Heart right ventricle (tissue), 16 donors: ENCODE data around the gene KRTAP1-4. TPM values are rescaled to one million over a fixed set of nuclear protein-coding genes. Genes with fewer than 3 reads are reported as not detected.
"Not testable (repeated sequence)": the region's sequence is repeated elsewhere in the genome, so short reads cannot be mapped to it uniquely, and the experiment has no call there.

ENCODE experiments used
- ATAC-seq, 8 donors: fragments of 200-7000 bp; cut with Tn5 transposase; one replicate each; pipeline ENCODE4 v1.9.1; 2020; ENCODE audit warnings: mild to moderate bottlenecking in 8 of 8, moderate library complexity in 8 of 8, moderate number of reproducible peaks in 1 of 8
- DNase-seq, 2 donors: peaks; one replicate each; pipeline ENCODE4 v3.0.0-alpha.2; 2020
- H3K27ac ChIP-seq, 10 donors: fragments of 200-600 bp; sonication (generic) in 2 of 10; one replicate each; pipeline versions ENCODE4 v1.5.0 to v1.8.0; 2020 to 2022; ENCODE audit warnings: mild to moderate bottlenecking in 3 of 10
- H3K27me3 ChIP-seq, 7 donors: fragments of 200-600 bp; one replicate each; pipeline ENCODE4 v1.8.0; 2021 to 2022; ENCODE audit warnings: mild to moderate bottlenecking in 2 of 7
- H3K36me3 ChIP-seq, 9 donors: fragments of 200-600 bp; sonication (generic) in 1 of 9; one replicate each; pipeline versions ENCODE4 v1.5.0 to v1.8.0; 2020 to 2022; ENCODE audit warnings: mild to moderate bottlenecking in 2 of 9
- H3K4me1 ChIP-seq, 9 donors: fragments of 200-600 bp; sonication (generic) in 1 of 9; one replicate each; pipeline versions ENCODE4 v1.5.0 to v1.8.0; 2020 to 2022; ENCODE audit warnings: mild to moderate bottlenecking in 4 of 9
- H3K4me3 ChIP-seq, 10 donors: fragments of 200-600 bp; sonication (generic) in 2 of 10; one replicate each; pipeline versions ENCODE4 v1.5.0 to v1.8.0; 2020 to 2022; ENCODE audit warnings: mild to moderate bottlenecking in 7 of 10, moderate library complexity in 2 of 10
- H3K9me3 ChIP-seq, 11 donors: fragments of 200-600 bp in 10 of 11; sonication (generic) in 2 of 11; one replicate each; pipeline versions ENCODE4 v1.5.0 to v1.8.0; 2013 to 2022; ENCODE audit warnings: mild to moderate bottlenecking in 2 of 11, control low read depth in 1 of 11, moderate library complexity in 1 of 11
- WGBS, 2 donors: extraction: QIAGEN DNeasy Blood & Tissue Kit; methylation state at CpG; one replicate each; pipeline ENCODE4 v1.1.7; 2013; ENCODE audit warnings: inconsistent platforms in 1 of 2; 5-methylcytosine and 5-hydroxymethylcytosine counted together
- intact Hi-C, 10 donors: fragments of 100-400 bp; cut with DNase I; formaldehyde crosslinking; loops; one replicate each; pipeline versions ENCODE4 v1.11.1 to v1.14.2; 2022
- polyA plus RNA-seq, 2 donors: library from polyadenylated mRNA; stranded (reverse); fragments of 200-250 nt; gene quantifications; one replicate each; pipeline ENCODE4 v1.2.3, GENCODE V29; 2013
- total RNA-seq, 10 donors: library from RNA; stranded (reverse); fragmentation: NEBNext Ultra II Directional in 3 of 10; extraction: Animal tissue kit (Norgen Biotek cat#: 25700) in 3 of 10; gene quantifications; one replicate each; pipeline versions ENCODE4 v1.2.1 to v1.2.4, GENCODE V29; 2021 to 2023
- TF ChIP-seq, protein P1 (sequence below), 9 donors: fragments of 200-600 bp; sonication (generic) in 2 of 9; IDR thresholded peaks; one replicate each; pipeline versions ENCODE4 v1.5.0 to v1.8.0; 2021 to 2022; ENCODE audit warnings: antibody characterized with exemption in 9 of 9, mild to moderate bottlenecking in 5 of 9, moderate library complexity in 1 of 9
- donor health status: Arrhythmogenic right ventricular cardiomyopathy.
- donor health status: ischemic (EF 13 %, LVEDD 7.1; RV severe dilation, severe dysfunction).
- donor health status: healthy with polysubstance abuse.
- donor health status: DM: no; HTN: yes; CAD: no.
- donor health status: DM: no; HTN: no; CAD: no.
- donor health status: ischemic (EF 25% LVEDD 6.9; RV normal size, moderate dysfunction).
- donor health status: ischemic (EF 25% LVEDD 5.7; RV mildly dilated, moderate dysfunction).
- donor health status: healthy.
- donor health status: DM: yes; HTN: yes; CAD: no.
- donor health status: Ischemic cardiomyopathy.
- donor health status: ischemic (EF 35%, LVEDD 5.7; RV mildly dilated, moderate dysfunction).
- donor health status: nonischemic (EF 11% LVEDD 7.7; RV severe dilation, severe dysfunction).
- donor health status: DM: yes; HTN: yes; CAD: no.
- donor health status: PGD.
- donor health status: ischemic (EF 29% LVEDD 5.4; RV normal size, mild dysfunction).
- donor health status: nonischemic (EF 23%, LVEDD 6.1; RV moderate dilation, normal function).

KRTAP1-4 gene
- total and polyA plus RNA-seq, 12 donors = not detected

DNA sequence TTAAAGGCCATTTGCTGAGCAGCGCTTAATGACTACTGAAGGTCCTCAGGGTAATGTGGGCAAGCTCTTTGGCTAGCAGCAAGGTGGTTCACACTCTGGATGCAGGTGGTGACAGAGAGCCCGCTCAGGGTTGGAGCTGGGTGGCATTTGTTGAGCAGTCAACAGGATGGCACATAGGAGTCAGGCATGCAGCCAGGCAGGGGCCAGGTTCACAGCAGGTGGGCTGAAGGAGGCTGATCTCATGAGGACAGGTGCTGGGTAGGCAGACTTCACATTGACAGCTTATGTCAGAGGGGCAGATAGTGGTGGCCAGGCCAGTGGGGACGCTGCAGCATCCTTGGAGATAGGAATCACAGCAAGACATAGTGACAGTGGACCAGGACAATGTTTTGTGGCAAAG, 25.6 kb downstream of the KRTAP1-4 start:
- intact Hi-C loops = no loop called here
- TF ChIP-seq, protein P1, sequence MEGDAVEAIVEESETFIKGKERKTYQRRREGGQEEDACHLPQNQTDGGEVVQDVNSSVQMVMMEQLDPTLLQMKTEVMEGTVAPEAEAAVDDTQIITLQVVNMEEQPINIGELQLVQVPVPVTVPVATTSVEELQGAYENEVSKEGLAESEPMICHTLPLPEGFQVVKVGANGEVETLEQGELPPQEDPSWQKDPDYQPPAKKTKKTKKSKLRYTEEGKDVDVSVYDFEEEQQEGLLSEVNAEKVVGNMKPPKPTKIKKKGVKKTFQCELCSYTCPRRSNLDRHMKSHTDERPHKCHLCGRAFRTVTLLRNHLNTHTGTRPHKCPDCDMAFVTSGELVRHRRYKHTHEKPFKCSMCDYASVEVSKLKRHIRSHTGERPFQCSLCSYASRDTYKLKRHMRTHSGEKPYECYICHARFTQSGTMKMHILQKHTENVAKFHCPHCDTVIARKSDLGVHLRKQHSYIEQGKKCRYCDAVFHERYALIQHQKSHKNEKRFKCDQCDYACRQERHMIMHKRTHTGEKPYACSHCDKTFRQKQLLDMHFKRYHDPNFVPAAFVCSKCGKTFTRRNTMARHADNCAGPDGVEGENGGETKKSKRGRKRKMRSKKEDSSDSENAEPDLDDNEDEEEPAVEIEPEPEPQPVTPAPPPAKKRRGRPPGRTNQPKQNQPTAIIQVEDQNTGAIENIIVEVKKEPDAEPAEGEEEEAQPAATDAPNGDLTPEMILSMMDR (IDR thresholded peaks at IDR 0.05) = no peak
- H3K36me3 ChIP-seq = no peaks in the 10 kb centered on the region
- no peak for DNase-seq
- peaks cover 0 to 3% (median 0%) of the 10 kb centered on the region in 11 donors for H3K9me3 ChIP-seq
- WGBS, 2 donors = 77 to 86% methylated on average over 3 of the region's 3 CpGs
- no peak overlapping the region for H3K27ac ChIP-seq
- no peaks in the 10 kb centered on the region for H3K4me1 ChIP-seq
- peaks cover 0 to 21% (median 7%) of the 10 kb centered on the region in 7 donors for H3K27me3 ChIP-seq
- H3K4me3 ChIP-seq = no peak overlapping the region
- no peak for ATAC-seq

GRCh38 chr17:41003926-41004325, 26.1 kb downstream of the KRTAP1-4 start:
- peaks cover 0 to 3% (median 0%) of the 10 kb centered on the region in 11 donors for H3K9me3 ChIP-seq
- WGBS, 2 donors = 58 to 68% methylated on average over 4 of the region's 4 CpGs
- intact Hi-C loops = no loop called here
- no peak for ATAC-seq
- TF ChIP-seq, protein P1 (IDR thresholded peaks at IDR 0.05) = no peak
- H3K27ac ChIP-seq = no peak overlapping the region
- H3K4me1 ChIP-seq = no peaks in the 10 kb centered on the region
- DNase-seq = no peak
- peaks cover 0 to 25% (median 10%) of the 10 kb centered on the region in 7 donors for H3K27me3 ChIP-seq
- no peak overlapping the region for H3K4me3 ChIP-seq
- H3K36me3 ChIP-seq = no peaks in the 10 kb centered on the region

GRCh38 chr17:41002814-41003213, 27.2 kb downstream of the KRTAP1-4 start:
- Histone ChIP-seq H3K4me3 (no peak overlapping the region), H3K27me3 (peaks cover 0 to 35% (median 15%) of the 10 kb centered on the region in 7 donors), H3K27ac (no peak overlapping the region), H3K4me1 (no peaks in the 10 kb centered on the region), H3K9me3 (peaks cover 0 to 3% (median 0%) of the 10 kb centered on the region in 11 donors), H3K36me3 (no peaks in the 10 kb centered on the region)
- 56 to 66% methylated on average over 5 of the region's 5 CpGs for WGBS, 2 donors
- ATAC-seq (no peak), DNase-seq (no peak)
- intact Hi-C loops = no loop called here
- TF ChIP-seq, protein P1 (IDR thresholded peaks at IDR 0.05) = no peak

- H3K27ac ChIP-seq = no peak overlapping the region
- H3K4me1 ChIP-seq = no peaks in the 10 kb centered on the region
- TF ChIP-seq, protein P1 (IDR thresholded peaks at IDR 0.05) = no peak
- DNase-seq (no peak), ATAC-seq (no peak)
- peaks cover 0 to 3% (median 0%) of the 10 kb centered on the region in 11 donors for H3K9me3 ChIP-seq
- H3K27me3 ChIP-seq = peaks cover 0 to 42% (median 21%) of the 10 kb centered on the region in 7 donors
- H3K36me3 ChIP-seq = no peaks in the 10 kb centered on the region
- WGBS, 2 donors = 63 to 70% methylated on average over 4 of the region's 4 CpGs
- no peak overlapping the region for H3K4me3 ChIP-seq
- intact Hi-C loops = no loop called here
These were observed 28.2 kb downstream of the KRTAP1-4 start for GRCh38 chr17:41001795-41002194.

DNA sequence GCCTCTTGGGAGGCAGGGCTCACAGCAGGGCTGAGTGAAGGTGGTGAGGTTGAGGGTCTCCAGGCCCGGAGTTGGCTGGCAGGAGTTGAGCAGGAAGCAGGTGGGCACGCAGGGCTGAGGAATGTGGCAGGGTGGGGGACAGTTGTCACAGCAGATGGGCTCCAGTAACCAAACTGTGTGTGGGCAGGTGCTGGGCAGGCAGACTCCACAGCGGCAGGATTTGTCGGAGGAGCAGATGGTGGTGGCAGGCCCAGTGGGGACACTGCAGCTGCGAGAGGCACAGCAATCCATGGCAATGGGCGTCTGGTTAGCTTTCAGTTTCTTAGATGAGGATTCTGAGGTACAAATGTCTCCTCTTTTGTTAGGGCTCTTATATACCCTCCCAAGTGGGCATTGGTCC, 30.4 kb downstream of the KRTAP1-4 start, which contains the start of gene KRTAP3-2:
TSS of gene KRTAP3-2 (minus strand) at position 344 of the 400 bp plus-strand sequence. CDS start at position 291, 53 bp downstream.
- H3K27ac ChIP-seq, ATAC-seq, DNase-seq, H3K4me1 ChIP-seq, intact Hi-C loops, H3K4me3 ChIP-seq, H3K36me3 ChIP-seq, H3K9me3 ChIP-seq: not testable (repeated sequence)
- 69 to 78% methylated on average over 6 of the region's 6 CpGs for WGBS, 2 donors
- peaks cover 0 to 54% (median 34%) of the 10 kb centered on the region in 7 donors for H3K27me3 ChIP-seq
